ENCODE results near the gene PRKN. TPM values are rescaled to one million over a fixed set of nuclear protein-coding genes. Genes with fewer than 3 reads are reported as not detected.

PRKN gene
- total and polyA plus RNA-seq, 2 experiments from 2014 or later = 0.10 to 0.84 TPM

DNA sequence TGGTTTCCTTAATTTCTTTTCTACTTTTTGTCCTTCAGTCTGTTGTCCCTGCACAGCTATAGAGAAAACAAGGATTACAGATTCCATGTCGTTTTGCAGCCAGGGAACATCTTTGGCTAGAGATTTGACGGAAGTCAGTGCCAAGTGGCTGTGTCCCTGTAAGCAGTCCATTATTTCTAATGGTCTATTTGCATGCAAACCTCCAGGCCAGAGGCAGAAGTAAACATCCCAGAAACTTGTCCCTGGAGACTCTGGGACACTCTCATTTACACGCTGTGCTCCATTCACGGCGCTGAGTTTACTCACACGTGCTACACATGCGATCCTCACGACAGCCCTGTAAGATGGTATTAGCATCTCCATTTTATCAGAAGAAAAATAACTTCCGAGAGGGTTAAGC is 355.5 kb downstream of the PRKN start:
- H3F3A ChIP-seq (replicated peaks; ENCODE audit: low read depth) = no peaks in the 10 kb centered on the region
- H3K9me2 ChIP-seq (ENCODE audit: insufficient read depth) = no peaks in the 10 kb centered on the region; the same call in 1 of the 2 replicates
- H3K27ac ChIP-seq (ENCODE audit: low read depth) = no peak overlapping the region
- no peak overlapping the region for H3K4me2 ChIP-seq
- TF ChIP-seq, protein P1, sequence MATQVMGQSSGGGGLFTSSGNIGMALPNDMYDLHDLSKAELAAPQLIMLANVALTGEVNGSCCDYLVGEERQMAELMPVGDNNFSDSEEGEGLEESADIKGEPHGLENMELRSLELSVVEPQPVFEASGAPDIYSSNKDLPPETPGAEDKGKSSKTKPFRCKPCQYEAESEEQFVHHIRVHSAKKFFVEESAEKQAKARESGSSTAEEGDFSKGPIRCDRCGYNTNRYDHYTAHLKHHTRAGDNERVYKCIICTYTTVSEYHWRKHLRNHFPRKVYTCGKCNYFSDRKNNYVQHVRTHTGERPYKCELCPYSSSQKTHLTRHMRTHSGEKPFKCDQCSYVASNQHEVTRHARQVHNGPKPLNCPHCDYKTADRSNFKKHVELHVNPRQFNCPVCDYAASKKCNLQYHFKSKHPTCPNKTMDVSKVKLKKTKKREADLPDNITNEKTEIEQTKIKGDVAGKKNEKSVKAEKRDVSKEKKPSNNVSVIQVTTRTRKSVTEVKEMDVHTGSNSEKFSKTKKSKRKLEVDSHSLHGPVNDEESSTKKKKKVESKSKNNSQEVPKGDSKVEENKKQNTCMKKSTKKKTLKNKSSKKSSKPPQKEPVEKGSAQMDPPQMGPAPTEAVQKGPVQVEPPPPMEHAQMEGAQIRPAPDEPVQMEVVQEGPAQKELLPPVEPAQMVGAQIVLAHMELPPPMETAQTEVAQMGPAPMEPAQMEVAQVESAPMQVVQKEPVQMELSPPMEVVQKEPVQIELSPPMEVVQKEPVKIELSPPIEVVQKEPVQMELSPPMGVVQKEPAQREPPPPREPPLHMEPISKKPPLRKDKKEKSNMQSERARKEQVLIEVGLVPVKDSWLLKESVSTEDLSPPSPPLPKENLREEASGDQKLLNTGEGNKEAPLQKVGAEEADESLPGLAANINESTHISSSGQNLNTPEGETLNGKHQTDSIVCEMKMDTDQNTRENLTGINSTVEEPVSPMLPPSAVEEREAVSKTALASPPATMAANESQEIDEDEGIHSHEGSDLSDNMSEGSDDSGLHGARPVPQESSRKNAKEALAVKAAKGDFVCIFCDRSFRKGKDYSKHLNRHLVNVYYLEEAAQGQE (IDR thresholded peaks at IDR 0.05; ENCODE audit: unreplicated experiment) = no peak
- TF ChIP-seq STAT1 (IDR thresholded peaks at IDR 0.05; ENCODE audit: unreplicated experiment) (no peak), ZNF114 (CRISPR knock-in tag; IDR thresholded peaks at IDR 0.05) (no peak), POLR2AphosphoS5 (IDR thresholded peaks at IDR 0.05; ENCODE audit: low read depth) (no peak), ZNF331 (CRISPR knock-in tag; IDR thresholded peaks at IDR 0.05; ENCODE audit: low read depth) (no peak), EZH2 (IDR thresholded peaks at IDR 0.05; ENCODE audit: low read depth, unreplicated experiment) (no peak), NANOG (IDR thresholded peaks at IDR 0.05; ENCODE audit: borderline replicate concordance) (no peak), CREB1 (CRISPR knock-in tag; IDR thresholded peaks at IDR 0.05; ENCODE audit: low read depth) (no peak), JUNB (IDR thresholded peaks at IDR 0.05; ENCODE audit: unreplicated experiment) (no peak), EZH2phosphoT487 (IDR thresholded peaks at IDR 0.05; ENCODE audit: unreplicated experiment) (no peak)
- TF ChIP-seq, protein P2, sequence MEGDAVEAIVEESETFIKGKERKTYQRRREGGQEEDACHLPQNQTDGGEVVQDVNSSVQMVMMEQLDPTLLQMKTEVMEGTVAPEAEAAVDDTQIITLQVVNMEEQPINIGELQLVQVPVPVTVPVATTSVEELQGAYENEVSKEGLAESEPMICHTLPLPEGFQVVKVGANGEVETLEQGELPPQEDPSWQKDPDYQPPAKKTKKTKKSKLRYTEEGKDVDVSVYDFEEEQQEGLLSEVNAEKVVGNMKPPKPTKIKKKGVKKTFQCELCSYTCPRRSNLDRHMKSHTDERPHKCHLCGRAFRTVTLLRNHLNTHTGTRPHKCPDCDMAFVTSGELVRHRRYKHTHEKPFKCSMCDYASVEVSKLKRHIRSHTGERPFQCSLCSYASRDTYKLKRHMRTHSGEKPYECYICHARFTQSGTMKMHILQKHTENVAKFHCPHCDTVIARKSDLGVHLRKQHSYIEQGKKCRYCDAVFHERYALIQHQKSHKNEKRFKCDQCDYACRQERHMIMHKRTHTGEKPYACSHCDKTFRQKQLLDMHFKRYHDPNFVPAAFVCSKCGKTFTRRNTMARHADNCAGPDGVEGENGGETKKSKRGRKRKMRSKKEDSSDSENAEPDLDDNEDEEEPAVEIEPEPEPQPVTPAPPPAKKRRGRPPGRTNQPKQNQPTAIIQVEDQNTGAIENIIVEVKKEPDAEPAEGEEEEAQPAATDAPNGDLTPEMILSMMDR (conservative IDR thresholded peaks at IDR 0.05; ENCODE audit: low read depth in 2 of 2) = no peak
- TF ChIP-seq, protein P3, sequence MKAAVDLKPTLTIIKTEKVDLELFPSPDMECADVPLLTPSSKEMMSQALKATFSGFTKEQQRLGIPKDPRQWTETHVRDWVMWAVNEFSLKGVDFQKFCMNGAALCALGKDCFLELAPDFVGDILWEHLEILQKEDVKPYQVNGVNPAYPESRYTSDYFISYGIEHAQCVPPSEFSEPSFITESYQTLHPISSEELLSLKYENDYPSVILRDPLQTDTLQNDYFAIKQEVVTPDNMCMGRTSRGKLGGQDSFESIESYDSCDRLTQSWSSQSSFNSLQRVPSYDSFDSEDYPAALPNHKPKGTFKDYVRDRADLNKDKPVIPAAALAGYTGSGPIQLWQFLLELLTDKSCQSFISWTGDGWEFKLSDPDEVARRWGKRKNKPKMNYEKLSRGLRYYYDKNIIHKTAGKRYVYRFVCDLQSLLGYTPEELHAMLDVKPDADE (IDR thresholded peaks at IDR 0.05) = no peak
- TF ChIP-seq, protein P4, sequence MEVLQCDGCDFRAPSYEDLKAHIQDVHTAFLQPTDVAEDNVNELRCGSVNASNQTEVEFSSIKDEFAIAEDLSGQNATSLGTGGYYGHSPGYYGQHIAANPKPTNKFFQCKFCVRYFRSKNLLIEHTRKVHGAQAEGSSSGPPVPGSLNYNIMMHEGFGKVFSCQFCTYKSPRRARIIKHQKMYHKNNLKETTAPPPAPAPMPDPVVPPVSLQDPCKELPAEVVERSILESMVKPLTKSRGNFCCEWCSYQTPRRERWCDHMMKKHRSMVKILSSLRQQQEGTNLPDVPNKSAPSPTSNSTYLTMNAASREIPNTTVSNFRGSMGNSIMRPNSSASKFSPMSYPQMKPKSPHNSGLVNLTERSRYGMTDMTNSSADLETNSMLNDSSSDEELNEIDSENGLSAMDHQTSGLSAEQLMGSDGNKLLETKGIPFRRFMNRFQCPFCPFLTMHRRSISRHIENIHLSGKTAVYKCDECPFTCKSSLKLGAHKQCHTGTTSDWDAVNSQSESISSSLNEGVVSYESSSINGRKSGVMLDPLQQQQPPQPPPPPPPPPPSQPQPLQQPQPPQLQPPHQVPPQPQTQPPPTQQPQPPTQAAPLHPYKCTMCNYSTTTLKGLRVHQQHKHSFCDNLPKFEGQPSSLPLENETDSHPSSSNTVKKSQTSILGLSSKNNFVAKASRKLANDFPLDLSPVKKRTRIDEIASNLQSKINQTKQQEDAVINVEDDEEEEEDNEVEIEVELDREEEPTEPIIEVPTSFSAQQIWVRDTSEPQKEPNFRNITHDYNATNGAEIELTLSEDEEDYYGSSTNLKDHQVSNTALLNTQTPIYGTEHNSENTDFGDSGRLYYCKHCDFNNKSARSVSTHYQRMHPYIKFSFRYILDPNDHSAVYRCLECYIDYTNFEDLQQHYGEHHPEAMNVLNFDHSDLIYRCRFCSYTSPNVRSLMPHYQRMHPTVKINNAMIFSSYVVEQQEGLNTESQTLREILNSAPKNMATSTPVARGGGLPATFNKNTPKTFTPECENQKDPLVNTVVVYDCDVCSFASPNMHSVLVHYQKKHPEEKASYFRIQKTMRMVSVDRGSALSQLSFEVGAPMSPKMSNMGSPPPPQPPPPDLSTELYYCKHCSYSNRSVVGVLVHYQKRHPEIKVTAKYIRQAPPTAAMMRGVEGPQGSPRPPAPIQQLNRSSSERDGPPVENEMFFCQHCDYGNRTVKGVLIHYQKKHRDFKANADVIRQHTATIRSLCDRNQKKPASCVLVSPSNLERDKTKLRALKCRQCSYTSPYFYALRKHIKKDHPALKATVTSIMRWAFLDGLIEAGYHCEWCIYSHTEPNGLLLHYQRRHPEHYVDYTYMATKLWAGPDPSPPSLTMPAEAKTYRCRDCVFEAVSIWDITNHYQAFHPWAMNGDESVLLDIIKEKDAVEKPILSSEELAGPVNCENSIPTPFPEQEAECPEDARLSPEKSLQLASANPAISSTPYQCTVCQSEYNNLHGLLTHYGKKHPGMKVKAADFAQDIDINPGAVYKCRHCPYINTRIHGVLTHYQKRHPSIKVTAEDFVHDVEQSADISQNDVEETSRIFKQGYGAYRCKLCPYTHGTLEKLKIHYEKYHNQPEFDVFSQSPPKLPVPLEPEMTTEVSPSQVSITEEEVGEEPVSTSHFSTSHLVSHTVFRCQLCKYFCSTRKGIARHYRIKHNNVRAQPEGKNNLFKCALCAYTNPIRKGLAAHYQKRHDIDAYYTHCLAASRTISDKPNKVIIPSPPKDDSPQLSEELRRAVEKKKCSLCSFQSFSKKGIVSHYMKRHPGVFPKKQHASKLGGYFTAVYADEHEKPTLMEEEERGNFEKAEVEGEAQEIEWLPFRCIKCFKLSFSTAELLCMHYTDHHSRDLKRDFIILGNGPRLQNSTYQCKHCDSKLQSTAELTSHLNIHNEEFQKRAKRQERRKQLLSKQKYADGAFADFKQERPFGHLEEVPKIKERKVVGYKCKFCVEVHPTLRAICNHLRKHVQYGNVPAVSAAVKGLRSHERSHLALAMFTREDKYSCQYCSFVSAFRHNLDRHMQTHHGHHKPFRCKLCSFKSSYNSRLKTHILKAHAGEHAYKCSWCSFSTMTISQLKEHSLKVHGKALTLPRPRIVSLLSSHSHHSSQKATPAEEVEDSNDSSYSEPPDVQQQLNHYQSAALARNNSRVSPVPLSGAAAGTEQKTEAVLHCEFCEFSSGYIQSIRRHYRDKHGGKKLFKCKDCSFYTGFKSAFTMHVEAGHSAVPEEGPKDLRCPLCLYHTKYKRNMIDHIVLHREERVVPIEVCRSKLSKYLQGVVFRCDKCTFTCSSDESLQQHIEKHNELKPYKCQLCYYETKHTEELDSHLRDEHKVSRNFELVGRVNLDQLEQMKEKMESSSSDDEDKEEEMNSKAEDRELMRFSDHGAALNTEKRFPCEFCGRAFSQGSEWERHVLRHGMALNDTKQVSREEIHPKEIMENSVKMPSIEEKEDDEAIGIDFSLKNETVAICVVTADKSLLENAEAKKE (CRISPR knock-in tag; IDR thresholded peaks at IDR 0.05) = no peak
- no peak overlapping the region for H3K4me3 Mint-ChIP-seq
- H3K4me1 ChIP-seq (ENCODE audit: insufficient read depth) = no peaks in the 10 kb centered on the region
- no peaks in the 10 kb centered on the region for H3K9me3 Mint-ChIP-seq
- H2AFZ ChIP-seq = no peak overlapping the region
- no peaks in the 10 kb centered on the region for H3K27me3 ChIP-seq (ENCODE audit: insufficient read depth)
- ATAC-seq (no peak), DNase-seq (ENCODE audit: low spot score) (no peak)
- H3K36me3 Mint-ChIP-seq (ENCODE audit: low read depth) = no peaks in the 10 kb centered on the region
- H3K4me1 Mint-ChIP-seq = no peaks in the 10 kb centered on the region
- no peaks in the 10 kb centered on the region for H3K79me2 ChIP-seq (replicated peaks; ENCODE audit: insufficient read depth)
- H3K4me3 ChIP-seq = no peak overlapping the region
- H3K27ac Mint-ChIP-seq = no peak overlapping the region
- H3K27me3 Mint-ChIP-seq (ENCODE audit: insufficient read depth, low read depth, poor library complexity) = peaks cover 5% of the 10 kb centered on the region
- no peaks in the 10 kb centered on the region for H4K20me1 ChIP-seq (replicated peaks; ENCODE audit: insufficient read depth)
- H3K36me3 ChIP-seq (ENCODE audit: insufficient read depth) = no peaks in the 10 kb centered on the region

All from GM23338 (cell line).